Duodenal mucosa (tissue), 2 donors: ENCODE measurements around the gene MACROD1.

Experiments
- H3K27ac ChIP-seq: one replicate; pipeline ENCODE4 v1.7.0; 2013; ENCODE audit warnings: low read depth, low read length
- H3K27me3 ChIP-seq, 2 donors: one replicate each; pipeline ENCODE4 v1.7.0; 2013; ENCODE audit warnings: low read length in 2 of 2, control low read depth in 1 of 2; ENCODE audit not compliant: insufficient read depth in 2 of 2, control insufficient read depth in 1 of 2
- H3K36me3 ChIP-seq, 2 donors: one replicate each; pipeline ENCODE4 v1.7.0; 2013; ENCODE audit warnings: low read length in 2 of 2, control low read depth in 1 of 2; ENCODE audit not compliant: insufficient read depth in 2 of 2, control insufficient read depth in 1 of 2
- H3K4me1 ChIP-seq, 2 donors: one replicate each; pipeline ENCODE4 v1.7.0; 2013; ENCODE audit warnings: low read length in 2 of 2, control low read depth in 1 of 2; ENCODE audit not compliant: insufficient read depth in 2 of 2, control insufficient read depth in 1 of 2
- H3K4me3 ChIP-seq, 2 donors: one replicate each; pipeline ENCODE4 v1.7.0; 2013; ENCODE audit warnings: low read length in 2 of 2, low read depth in 1 of 2
- H3K9ac ChIP-seq, 2 donors: one replicate each; pipeline ENCODE4 v1.7.0; 2013; ENCODE audit warnings: low read length in 2 of 2, low read depth in 1 of 2
- H3K9me3 ChIP-seq, 2 donors: one replicate each; pipeline ENCODE4 v1.7.0; 2013; ENCODE audit warnings: low read length in 2 of 2, control low read depth in 1 of 2; ENCODE audit not compliant: control insufficient read depth in 1 of 2

Gene MACROD1

GRCh38 chr11:64084146-64084950 lies 81.6 kb downstream of the MACROD1 start:
- Histone ChIP-seq H3K27me3 (no peaks in the 10 kb centered on the region), H3K9me3 (no peaks in the 10 kb centered on the region), H3K4me1 (no peaks in the 10 kb centered on the region), H3K27ac (no peak overlapping the region), H3K9ac (no peak overlapping the region), H3K36me3 (no peaks in the 10 kb centered on the region), H3K4me3 (no peak overlapping the region)

GRCh38 chr11:64083398-64084080 lies 82.4 kb downstream of the MACROD1 start:
- Histone ChIP-seq H3K4me1 (no peaks in the 10 kb centered on the region), H3K4me3 (no peak overlapping the region), H3K27me3 (no peaks in the 10 kb centered on the region), H3K27ac (no peak overlapping the region), H3K9ac (no peak overlapping the region), H3K36me3 (no peaks in the 10 kb centered on the region), H3K9me3 (no peaks in the 10 kb centered on the region)

GRCh38 chr11:64081745-64082442 lies 84.0 kb downstream of the MACROD1 start:
- no peak overlapping the region for H3K27ac ChIP-seq
- no peak overlapping the region for H3K4me3 ChIP-seq
- no peaks in the 10 kb centered on the region for H3K4me1 ChIP-seq
- H3K9ac ChIP-seq: no peak overlapping the region
- H3K27me3 ChIP-seq: no peaks in the 10 kb centered on the region
- H3K36me3 ChIP-seq: no peaks in the 10 kb centered on the region
- no peaks in the 10 kb centered on the region for H3K9me3 ChIP-seq

GRCh38 chr11:64080390-64080789 lies 85.5 kb downstream of the MACROD1 start:
- H3K27me3 ChIP-seq: no peaks in the 10 kb centered on the region

GRCh38 chr11:64078905-64079304 lies 87.0 kb downstream of the MACROD1 start:
- Histone ChIP-seq H3K4me3 (no peak overlapping the region), H3K9me3 (no peaks in the 10 kb centered on the region), H3K9ac (no peak overlapping the region), H3K36me3 (no peaks in the 10 kb centered on the region), H3K27ac (no peak overlapping the region), H3K27me3 (no peaks in the 10 kb centered on the region), H3K4me1 (no peaks in the 10 kb centered on the region)

More at GRCh38 chr11:64080390-64080789, 85.5 kb downstream of the MACROD1 start:
- no peaks in the 10 kb centered on the region for H3K36me3 ChIP-seq
- no peaks in the 10 kb centered on the region for H3K9me3 ChIP-seq
- no peak overlapping the region for H3K27ac ChIP-seq
- H3K9ac ChIP-seq: no peak overlapping the region
- no peak overlapping the region for H3K4me3 ChIP-seq
- H3K4me1 ChIP-seq: no peaks in the 10 kb centered on the region

- H3K9ac ChIP-seq: no peak overlapping the region
- H3K4me3 ChIP-seq: no peak overlapping the region
- no peaks in the 10 kb centered on the region for H3K9me3 ChIP-seq
- H3K36me3 ChIP-seq: no peaks in the 10 kb centered on the region
- H3K27me3 ChIP-seq: no peaks in the 10 kb centered on the region
- H3K27ac ChIP-seq: no peak overlapping the region
- no peaks in the 10 kb centered on the region for H3K4me1 ChIP-seq
Observed at GRCh38 chr11:64078284-64078683, 87.6 kb downstream of the MACROD1 start.

GRCh38 chr11:64077607-64078006 lies 88.3 kb downstream of the MACROD1 start:
- no peaks in the 10 kb centered on the region for H3K9me3 ChIP-seq
- H3K4me1 ChIP-seq: no peaks in the 10 kb centered on the region
- H3K9ac ChIP-seq: no peak overlapping the region
- no peak overlapping the region for H3K4me3 ChIP-seq
- H3K27ac ChIP-seq: no peak overlapping the region
- no peaks in the 10 kb centered on the region for H3K36me3 ChIP-seq
- no peaks in the 10 kb centered on the region for H3K27me3 ChIP-seq

- Histone ChIP-seq H3K9ac (no peak overlapping the region), H3K27me3 (no peaks in the 10 kb centered on the region), H3K9me3 (no peaks in the 10 kb centered on the region), H3K4me1 (no peaks in the 10 kb centered on the region), H3K27ac (no peak overlapping the region), H3K36me3 (no peaks in the 10 kb centered on the region), H3K4me3 (no peak overlapping the region)
Observed at GRCh38 chr11:64076758-64077157, 89.2 kb downstream of the MACROD1 start.

GRCh38 chr11:64074239-64074638 lies 91.7 kb downstream of the MACROD1 start:
- Histone ChIP-seq H3K9me3 (no peaks in the 10 kb centered on the region), H3K4me1 (no peaks in the 10 kb centered on the region), H3K36me3 (no peaks in the 10 kb centered on the region), H3K27ac (no peak overlapping the region), H3K4me3 (no peak overlapping the region), H3K9ac (no peak overlapping the region), H3K27me3 (no peaks in the 10 kb centered on the region)

GRCh38 chr11:64073542-64073941 lies 92.4 kb downstream of the MACROD1 start:
- H3K9ac ChIP-seq: no peak overlapping the region
- no peaks in the 10 kb centered on the region for H3K9me3 ChIP-seq
- no peak overlapping the region for H3K27ac ChIP-seq
- no peaks in the 10 kb centered on the region for H3K4me1 ChIP-seq
- H3K4me3 ChIP-seq: no peak overlapping the region
- H3K36me3 ChIP-seq: no peaks in the 10 kb centered on the region
- H3K27me3 ChIP-seq: no peaks in the 10 kb centered on the region
